Adrenal gland (tissue), 5 donors: Measurements from ENCODE around the gene MCF2L.

ENCODE experiments used
- CTCF ChIP-seq, 6 experiments: fragments of 450-650 bp in 4 of 6; fragments of 200-600 bp in 2 of 6; sonication (generic) in 1 of 6; IDR thresholded peaks; 1 replicate in 5 of 6; 2 replicates in 1 of 6; pipeline versions ENCODE4 v1.5.1 to v1.8.0; 2016 to 2021; ENCODE audit warnings: antibody characterized with exemption in 6 of 6, mild to moderate bottlenecking in 2 of 6, moderate library complexity in 1 of 6
- POLR2A ChIP-seq, 2 donors: fragments of 450-650 bp; IDR thresholded peaks; one replicate each; pipeline ENCODE4 v1.6.1; 2017; ENCODE audit warnings: antibody characterized with exemption in 2 of 2, mild to moderate bottlenecking in 2 of 2, moderate library complexity in 1 of 2
- donor health status: DM: no; HTN: no; CAD: no.

- TF ChIP-seq POLR2A (IDR thresholded peaks at IDR 0.05): no peak
- no peak for TF ChIP-seq CTCF (IDR thresholded peaks at IDR 0.05)
These were observed 43.0 kb upstream of the MCF2L start for GRCh38 chr13:112926003-112926402.
